Peyer's patch (tissue), 4 donors: ENCODE data around the gene BAZ1B. TPM values are rescaled to one million over a fixed set of nuclear protein-coding genes. Genes with fewer than 3 reads are reported as not detected.
"Not testable (repeated sequence)": the region's sequence is repeated elsewhere in the genome, so short reads cannot be mapped to it uniquely, and the experiment has no call there.

Experiments
- DNase-seq, 3 donors: peaks; one replicate each; pipeline ENCODE4 v3.0.0-alpha.2; 2017 to 2019
- H3K27ac ChIP-seq, 4 donors: fragments of 200-600 bp; sonication (generic); one replicate each; pipeline ENCODE4 v1.5.1; 2016 to 2019
- H3K27me3 ChIP-seq, 2 donors: fragments of 200-600 bp; sonication (generic); one replicate each; pipeline ENCODE4 v1.5.1; 2019
- H3K36me3 ChIP-seq, 3 donors: fragments of 200-600 bp; sonication (generic); one replicate each; pipeline ENCODE4 v1.5.1; 2016 to 2019
- H3K4me1 ChIP-seq, 4 donors: fragments of 200-600 bp; sonication (generic); one replicate each; pipeline ENCODE4 v1.5.1; 2016 to 2019
- H3K4me3 ChIP-seq, 4 donors: fragments of 200-600 bp; sonication (generic); 1 replicate in 3 of 4; 2 replicates in 1 of 4; pipeline ENCODE4 v1.5.1; 2016 to 2019; ENCODE audit warnings: mild to moderate bottlenecking in 1 of 4
- H3K9me3 ChIP-seq, 4 donors: fragments of 200-600 bp; sonication (generic); one replicate each; pipeline ENCODE4 v1.5.1; 2016 to 2019; ENCODE audit warnings: mild to moderate bottlenecking in 1 of 4
- POLR2A ChIP-seq, 2 donors: fragments of 450-650 bp; IDR thresholded peaks; one replicate each; pipeline ENCODE4 v1.5.1; 2017; ENCODE audit warnings: antibody characterized with exemption in 2 of 2, mild to moderate bottlenecking in 2 of 2, moderate library complexity in 2 of 2
- total RNA-seq, 4 donors: library from RNA; depleted of rRNA; stranded (reverse); fragments of >200 nt; gene quantifications; one replicate each; pipeline ENCODE4 v1.1.0, GENCODE V29; 2016
- TF ChIP-seq, protein P1 (sequence below), 6 experiments: fragments of 450-650 bp in 4 of 6; fragments of 200-600 bp in 2 of 6; sonication (generic) in 1 of 6; IDR thresholded peaks; one replicate each; pipeline ENCODE4 v1.5.1; 2017 to 2019; ENCODE audit warnings: antibody characterized with exemption in 6 of 6, mild to moderate bottlenecking in 3 of 6, moderate library complexity in 1 of 6

The BAZ1B gene
- total RNA-seq, 4 donors from 2014 or later = 38.6 to 162 (median 52.6) TPM

DNA sequence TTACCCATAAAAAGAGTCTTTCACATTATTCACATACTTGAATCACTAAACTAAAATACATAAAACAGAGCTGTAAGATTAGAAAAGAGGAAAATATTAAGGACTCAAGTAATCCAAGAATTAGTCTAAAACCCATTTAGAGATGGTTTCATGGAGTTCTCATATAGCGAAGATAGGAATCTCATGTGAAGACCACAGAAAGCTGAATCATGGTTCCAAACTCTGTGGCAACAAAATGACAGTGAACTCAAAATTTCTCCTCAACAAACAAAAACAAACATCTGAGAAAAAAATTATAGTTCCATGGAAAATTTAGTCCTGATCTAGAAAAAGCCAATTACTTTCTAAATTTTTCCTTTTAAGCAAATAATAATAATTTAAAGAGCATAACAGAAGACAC, 34.6 kb downstream of the BAZ1B start:
- Histone ChIP-seq H3K9me3 (no peaks in the 10 kb centered on the region), H3K27me3 (no peaks in the 10 kb centered on the region), H3K36me3 (peaks cover 0 to 93% (median 0%) of the 10 kb centered on the region in 3 donors), H3K27ac (no peak overlapping the region), H3K4me3 (no peak overlapping the region), H3K4me1 (no peaks in the 10 kb centered on the region)
- TF ChIP-seq, protein P1, sequence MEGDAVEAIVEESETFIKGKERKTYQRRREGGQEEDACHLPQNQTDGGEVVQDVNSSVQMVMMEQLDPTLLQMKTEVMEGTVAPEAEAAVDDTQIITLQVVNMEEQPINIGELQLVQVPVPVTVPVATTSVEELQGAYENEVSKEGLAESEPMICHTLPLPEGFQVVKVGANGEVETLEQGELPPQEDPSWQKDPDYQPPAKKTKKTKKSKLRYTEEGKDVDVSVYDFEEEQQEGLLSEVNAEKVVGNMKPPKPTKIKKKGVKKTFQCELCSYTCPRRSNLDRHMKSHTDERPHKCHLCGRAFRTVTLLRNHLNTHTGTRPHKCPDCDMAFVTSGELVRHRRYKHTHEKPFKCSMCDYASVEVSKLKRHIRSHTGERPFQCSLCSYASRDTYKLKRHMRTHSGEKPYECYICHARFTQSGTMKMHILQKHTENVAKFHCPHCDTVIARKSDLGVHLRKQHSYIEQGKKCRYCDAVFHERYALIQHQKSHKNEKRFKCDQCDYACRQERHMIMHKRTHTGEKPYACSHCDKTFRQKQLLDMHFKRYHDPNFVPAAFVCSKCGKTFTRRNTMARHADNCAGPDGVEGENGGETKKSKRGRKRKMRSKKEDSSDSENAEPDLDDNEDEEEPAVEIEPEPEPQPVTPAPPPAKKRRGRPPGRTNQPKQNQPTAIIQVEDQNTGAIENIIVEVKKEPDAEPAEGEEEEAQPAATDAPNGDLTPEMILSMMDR (IDR thresholded peaks at IDR 0.05) = no peak
- no peak for TF ChIP-seq POLR2A (IDR thresholded peaks at IDR 0.05)
- no peak for DNase-seq

DNA sequence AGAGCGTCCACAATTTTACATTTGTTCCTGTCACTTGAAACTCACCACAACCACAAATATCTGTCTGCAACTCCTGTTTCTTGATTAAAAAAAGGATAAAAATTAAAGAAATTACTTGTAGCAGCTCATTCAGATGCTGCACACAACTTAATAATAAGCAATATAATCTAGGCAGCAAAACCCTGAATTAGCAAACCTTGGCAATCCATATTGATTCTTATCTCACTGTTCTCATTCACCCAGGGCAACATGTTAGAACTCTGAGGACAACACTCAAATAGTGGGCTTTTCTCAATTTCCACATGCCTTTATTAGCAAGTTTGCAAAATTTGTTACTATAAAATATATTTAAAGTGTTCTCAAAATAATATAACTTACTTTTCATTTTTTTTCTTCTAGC, 38.9 kb downstream of the BAZ1B start:
- Histone ChIP-seq H3K4me1 (no peaks in the 10 kb centered on the region), H3K9me3 (no peaks in the 10 kb centered on the region), H3K4me3 (no peak overlapping the region), H3K27me3 (no peaks in the 10 kb centered on the region), H3K27ac (no peak overlapping the region), H3K36me3 (peaks cover 0 to 66% (median 0%) of the 10 kb centered on the region in 3 donors)
- DNase-seq = no peak
- TF ChIP-seq POLR2A (IDR thresholded peaks at IDR 0.05) = no peak
- TF ChIP-seq, protein P1 (IDR thresholded peaks at IDR 0.05) = no peak

DNA sequence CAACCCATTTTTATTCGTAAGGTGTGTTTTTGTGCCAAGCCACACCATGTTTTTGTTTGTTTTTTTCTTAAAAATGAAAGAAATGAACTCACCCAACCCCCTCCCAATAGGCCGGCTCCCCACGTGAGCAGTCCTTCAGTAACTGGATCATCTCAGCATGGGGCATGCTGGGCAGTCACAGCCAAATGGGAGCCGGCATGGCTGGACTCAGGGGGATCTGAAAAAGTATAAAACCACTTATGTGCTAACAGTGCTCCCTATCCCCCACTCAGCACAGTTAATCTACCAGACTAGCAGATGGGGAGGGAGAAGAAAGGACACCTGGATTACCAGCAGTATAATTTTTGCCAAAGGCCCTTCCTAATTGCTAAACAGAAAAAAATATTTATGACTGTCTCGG, 39.3 kb downstream of the BAZ1B start:
- H3K4me1 ChIP-seq = no peaks in the 10 kb centered on the region
- no peak for DNase-seq
- TF ChIP-seq, protein P1 (IDR thresholded peaks at IDR 0.05) = no peak
- no peak for TF ChIP-seq POLR2A (IDR thresholded peaks at IDR 0.05)
- no peak overlapping the region for H3K4me3 ChIP-seq
- H3K36me3 ChIP-seq = peaks cover 0 to 66% (median 0%) of the 10 kb centered on the region in 3 donors
- H3K9me3 ChIP-seq = no peaks in the 10 kb centered on the region
- no peak overlapping the region for H3K27ac ChIP-seq
- no peaks in the 10 kb centered on the region for H3K27me3 ChIP-seq

DNA sequence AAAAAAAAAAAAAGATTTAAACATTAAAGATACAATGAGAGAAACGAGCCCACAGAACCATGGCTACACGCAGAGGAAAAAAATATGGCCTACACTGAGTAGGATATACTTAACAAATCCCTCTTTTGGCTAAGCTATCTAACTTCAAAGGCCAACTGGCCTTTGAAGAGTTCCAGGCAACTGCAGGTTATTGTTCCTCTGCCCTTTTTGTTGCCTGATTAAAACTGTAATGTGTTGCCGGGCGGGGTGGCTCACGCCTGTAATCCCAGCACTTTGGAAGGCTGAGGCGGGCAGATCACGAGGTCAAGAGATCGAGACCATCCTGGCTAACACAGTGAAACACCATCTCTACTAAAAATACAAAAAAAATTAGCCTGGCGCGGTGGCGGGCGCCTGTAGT, 40.6 kb downstream of the BAZ1B start:
- not testable (repeated sequence) for H3K9me3 ChIP-seq, H3K27me3 ChIP-seq, H3K4me3 ChIP-seq, H3K4me1 ChIP-seq, DNase-seq, H3K27ac ChIP-seq
- H3K36me3 ChIP-seq = peaks cover 0 to 66% (median 0%) of the 10 kb centered on the region in 3 donors

DNA sequence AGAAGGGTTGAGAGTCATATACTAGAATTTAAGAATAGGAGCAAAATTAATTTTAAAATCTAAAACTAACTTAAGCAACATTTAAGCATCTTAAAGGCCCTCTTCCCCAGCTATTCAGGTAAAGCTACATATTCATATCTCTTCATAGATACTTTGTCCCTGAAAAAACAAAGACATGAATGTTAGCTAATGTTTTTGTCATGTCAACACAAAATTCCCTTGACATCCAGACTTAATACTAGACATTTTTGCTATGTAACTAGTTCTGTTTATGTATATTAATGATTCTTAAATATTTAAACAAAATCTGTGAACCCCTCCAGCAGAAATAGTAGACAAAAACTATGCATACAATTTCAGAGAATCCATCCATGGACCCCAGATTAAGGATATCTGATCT, 43.5 kb downstream of the BAZ1B start:
- TF ChIP-seq, protein P1 (IDR thresholded peaks at IDR 0.05) = no peak
- TF ChIP-seq POLR2A (IDR thresholded peaks at IDR 0.05) = no peak
- H3K27me3 ChIP-seq = no peaks in the 10 kb centered on the region
- no peak overlapping the region for H3K4me3 ChIP-seq
- peaks cover 0 to 59% (median 0%) of the 10 kb centered on the region in 3 donors for H3K36me3 ChIP-seq
- no peaks in the 10 kb centered on the region for H3K9me3 ChIP-seq
- no peak for DNase-seq
- H3K27ac ChIP-seq = no peak overlapping the region
- no peaks in the 10 kb centered on the region for H3K4me1 ChIP-seq

DNA sequence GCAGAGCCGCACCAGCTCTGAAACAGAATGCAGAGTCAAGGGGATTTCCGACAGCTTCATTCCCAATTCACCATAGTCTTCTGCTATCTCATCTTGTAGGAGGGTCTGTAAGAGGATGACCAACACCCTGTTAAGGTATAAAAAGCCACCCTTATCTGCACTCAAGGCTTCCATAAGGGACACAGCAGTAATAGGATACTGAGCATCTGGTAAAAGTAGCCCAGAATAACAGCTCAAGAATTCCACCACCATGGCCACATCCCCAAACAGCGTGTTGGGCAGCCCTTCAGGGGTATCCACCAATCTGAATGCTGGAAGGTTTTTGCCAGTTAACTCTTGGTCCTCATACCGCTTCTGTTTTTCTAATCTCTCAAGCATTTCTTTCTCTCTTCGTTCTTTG, 44.7 kb downstream of the BAZ1B start:
- TF ChIP-seq POLR2A (IDR thresholded peaks at IDR 0.05) = no peak
- TF ChIP-seq, protein P1 (IDR thresholded peaks at IDR 0.05) = no peak
- no peaks in the 10 kb centered on the region for H3K9me3 ChIP-seq
- H3K4me3 ChIP-seq = no peak overlapping the region
- DNase-seq = no peak
- no peak overlapping the region for H3K27ac ChIP-seq
- H3K4me1 ChIP-seq = no peaks in the 10 kb centered on the region
- no peaks in the 10 kb centered on the region for H3K27me3 ChIP-seq
- H3K36me3 ChIP-seq = peaks cover 0 to 60% (median 0%) of the 10 kb centered on the region in 3 donors
